Measurements from ENCODE around the gene EEF2.
"Not testable (repeated sequence)": the region's sequence is repeated elsewhere in the genome, so short reads cannot be mapped to it uniquely, and the experiment has no call there.

The EEF2 gene

GRCh38 chr19:3944018-3944721 is 41.1 kb downstream of the EEF2 start:
- DNase-seq (ENCODE audit: low spot score): no peak

DNA sequence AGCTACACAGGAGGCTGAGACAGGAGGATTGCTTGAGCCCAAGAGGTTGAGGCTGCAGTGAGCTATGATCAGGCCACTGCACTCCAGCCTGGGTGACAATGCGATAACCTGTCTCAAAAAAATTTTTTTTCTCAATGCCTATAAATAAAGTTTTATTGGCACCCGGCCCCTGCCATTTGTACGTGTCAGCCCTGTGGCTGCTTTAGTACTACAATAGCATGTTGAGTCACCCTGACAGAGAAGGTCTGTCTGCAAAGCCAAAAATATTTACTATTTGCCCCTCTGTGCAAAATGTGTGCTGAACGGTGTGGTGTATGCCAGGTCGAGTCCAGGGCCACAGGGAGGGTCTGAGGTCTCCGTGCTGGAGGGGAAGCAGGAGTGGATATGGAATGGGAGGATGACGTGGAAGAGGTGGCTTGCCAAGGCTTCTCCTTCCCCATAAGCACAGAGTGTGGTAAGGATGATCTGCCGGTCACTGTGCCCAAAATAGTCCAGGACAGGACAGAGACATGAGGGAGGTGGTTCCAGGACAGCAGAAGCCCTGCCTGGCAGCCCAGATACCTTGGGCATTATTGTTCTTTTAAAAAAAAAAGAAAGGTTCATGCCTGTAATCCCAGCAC is 42.4 kb downstream of the EEF2 start:
- no peak for DNase-seq (ENCODE audit: low spot score)

- not testable (repeated sequence) for DNase-seq (ENCODE audit: low spot score)
Measured at GRCh38 chr19:3938300-3938950, 46.8 kb downstream of the EEF2 start.

- no peak for DNase-seq (ENCODE audit: low spot score)
Measured at GRCh38 chr19:3936506-3937442, 48.5 kb downstream of the EEF2 start.

GRCh38 chr19:3932931-3933810 is 52.1 kb downstream of the EEF2 start, which contains the start of gene NMRK2:
NMRK2 (plus strand) TSS chr19:3933069; CDS start chr19:3933672, 603 bp downstream.
- no peak for DNase-seq (ENCODE audit: low spot score)

DNA sequence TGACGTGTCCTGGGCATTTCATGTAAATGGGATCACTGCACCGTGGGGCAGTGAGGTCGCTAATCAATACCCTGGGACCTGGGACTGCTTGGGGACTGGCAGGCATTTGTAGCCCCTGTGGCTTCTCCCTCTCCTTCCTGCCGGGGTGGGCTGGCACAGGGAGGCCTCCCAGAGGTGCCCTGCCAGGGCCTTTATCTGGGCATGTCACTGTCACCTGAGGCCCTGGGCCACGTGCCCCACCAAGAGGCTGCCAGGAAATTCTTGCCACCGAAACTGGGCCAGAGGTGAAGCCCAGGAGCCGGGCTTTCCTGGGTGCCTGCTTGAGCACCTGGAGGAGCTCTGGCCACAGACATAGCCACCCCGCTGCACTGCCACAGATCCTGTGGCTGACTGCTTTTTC is 54.2 kb downstream of the EEF2 start:
- no peak for DNase-seq (ENCODE audit: low spot score)
